Measurements from ENCODE around the gene SFXN5.

The SFXN5 gene

DNA sequence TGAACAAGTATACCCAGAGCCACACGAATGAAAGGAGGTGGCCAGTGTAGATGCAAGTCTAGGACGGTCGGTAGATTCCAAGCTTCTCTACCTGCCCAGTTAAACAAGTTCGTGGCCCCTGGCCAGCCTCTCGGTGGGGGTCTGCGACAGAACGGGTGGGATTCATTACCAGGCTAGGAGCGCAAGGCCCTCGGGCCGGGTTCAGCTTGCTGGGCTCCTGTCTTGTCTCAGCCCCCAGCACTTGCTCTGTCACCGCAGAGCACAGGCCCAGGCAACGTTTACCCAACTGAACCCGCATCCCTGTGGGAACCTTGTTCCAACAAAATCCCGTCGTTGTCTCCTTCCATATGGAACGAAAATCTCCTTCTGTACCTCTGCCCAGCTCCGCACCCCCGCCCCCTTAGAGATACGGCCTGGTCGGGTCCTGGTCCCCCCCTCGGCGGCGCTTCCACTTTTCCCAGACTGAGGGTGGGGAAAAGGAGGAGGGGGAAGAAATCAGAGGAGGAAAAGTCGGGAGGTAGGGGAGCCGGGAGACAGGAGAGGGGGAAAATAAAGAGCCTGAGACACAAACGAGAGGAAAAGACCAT lies 156.1 kb downstream of the SFXN5 start:
- Histone ChIP-seq H3K27ac (ENCODE audit: low read depth, low read length) (peak overlapping the region; percentile 33), H3K36me3 (ENCODE audit: control insufficient read depth, insufficient read depth, low read length) (no peaks in the 10 kb centered on the region), H3K79me1 (ENCODE audit: low read length) (no peaks in the 10 kb centered on the region), H2BK5ac (ENCODE audit: low read length) (no peak overlapping the region), H3K4me2 (ENCODE audit: low read length) (peak overlapping the region; percentile 43), H3K27me3 (ENCODE audit: insufficient read depth, low read length, poor library complexity) (peaks cover 41% of the 10 kb centered on the region), H2BK15ac (replicated peaks; ENCODE audit: low read depth) (no peak overlapping the region), H3K79me2 (ENCODE audit: control insufficient read depth, insufficient read depth, low read length) (no peaks in the 10 kb centered on the region), H2AK5ac (ENCODE audit: low read length) (no peak overlapping the region), H3K23ac (ENCODE audit: low read length) (no peak overlapping the region), H3K9ac (ENCODE audit: low read length) (peak overlapping the region; percentile 55), H3K4ac (ENCODE audit: low read depth, low read length) (no peak overlapping the region), H3K4me1 (ENCODE audit: control insufficient read depth, low read depth, low read length) (peaks cover 12% of the 10 kb centered on the region), H2BK120ac (ENCODE audit: low read depth, low read length) (no peak overlapping the region), H4K8ac (ENCODE audit: low read depth, low read length) (no peak overlapping the region), H3K18ac (ENCODE audit: low read length) (peak overlapping the region; percentile 84), H3K56ac (ENCODE audit: low read length) (peak overlapping the region; percentile 45), H3K4me3 (ENCODE audit: low read length) (peak overlapping the region; percentile 5), H4K5ac (ENCODE audit: low read length) (no peak overlapping the region)
- peak; percentile 30 for DNase-seq
- WGBS (ENCODE audit: extremely low coverage, insufficient coverage, low lambda C conversion rate) = no CpG with 5 or more reads among the region's 26 CpGs

DNA sequence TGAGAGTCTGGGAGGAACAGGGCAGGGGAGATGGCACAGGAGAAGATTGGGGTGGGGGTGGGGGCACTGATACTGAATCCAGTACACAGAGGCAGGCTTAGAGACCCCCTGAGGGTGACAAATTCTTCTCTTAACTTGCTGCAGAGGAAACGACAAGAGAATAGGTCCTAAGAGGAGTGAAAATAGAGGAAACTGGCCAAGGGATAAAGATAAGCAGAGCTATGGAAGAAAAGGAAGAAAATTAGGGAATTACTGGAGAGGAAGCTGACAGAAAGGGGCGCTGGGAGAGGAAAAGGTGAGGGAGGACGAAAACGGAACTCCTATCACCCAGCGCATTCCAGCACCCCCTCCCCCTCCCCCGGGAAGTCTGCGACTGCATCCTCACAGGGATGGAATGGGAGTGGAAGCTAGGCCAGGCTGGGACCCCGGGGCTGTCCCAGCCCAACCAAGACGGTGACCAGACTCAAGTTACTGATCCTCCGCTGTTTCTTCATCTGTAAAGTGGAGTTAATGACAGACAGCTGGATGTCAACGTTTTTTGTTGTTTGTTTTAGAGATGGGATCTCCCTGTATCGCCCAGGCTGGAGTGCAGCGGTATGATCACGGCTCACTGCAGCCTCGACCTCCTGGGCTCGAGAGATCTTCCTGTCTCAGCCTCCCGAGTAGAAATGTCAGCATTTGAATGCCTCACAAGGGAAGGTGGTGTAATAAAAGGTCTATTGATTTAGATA lies 156.8 kb downstream of the SFXN5 start:
- Histone ChIP-seq H4K5ac (ENCODE audit: low read length) (no peak overlapping the region), H3K79me2 (ENCODE audit: control insufficient read depth, insufficient read depth, low read length) (no peaks in the 10 kb centered on the region), H3K4ac (ENCODE audit: low read depth, low read length) (no peak overlapping the region), H3K4me1 (ENCODE audit: control insufficient read depth, low read depth, low read length) (peaks cover 12% of the 10 kb centered on the region), H4K8ac (ENCODE audit: low read depth, low read length) (no peak overlapping the region), H2BK15ac (replicated peaks; ENCODE audit: low read depth) (no peak overlapping the region), H3K23ac (ENCODE audit: low read length) (no peak overlapping the region), H3K27ac (ENCODE audit: low read depth, low read length) (peak overlapping the region; percentile 33), H3K9ac (ENCODE audit: low read length) (peak overlapping the region; percentile 55), H2BK5ac (ENCODE audit: low read length) (no peak overlapping the region), H2BK120ac (ENCODE audit: low read depth, low read length) (no peak overlapping the region), H2AK5ac (ENCODE audit: low read length) (no peak overlapping the region), H3K36me3 (ENCODE audit: control insufficient read depth, insufficient read depth, low read length) (no peaks in the 10 kb centered on the region), H3K56ac (ENCODE audit: low read length) (peak overlapping the region; percentile 45), H3K79me1 (ENCODE audit: low read length) (no peaks in the 10 kb centered on the region), H3K4me3 (ENCODE audit: low read length) (no peak overlapping the region), H3K18ac (ENCODE audit: low read length) (no peak overlapping the region), H3K27me3 (ENCODE audit: insufficient read depth, low read length, poor library complexity) (peaks cover 37% of the 10 kb centered on the region), H3K4me2 (ENCODE audit: low read length) (peak overlapping the region; percentile 43)
- peak; percentile 80 for DNase-seq
- WGBS (ENCODE audit: extremely low coverage, insufficient coverage, low lambda C conversion rate) = no CpG with 5 or more reads among the region's 17 CpGs

DNA sequence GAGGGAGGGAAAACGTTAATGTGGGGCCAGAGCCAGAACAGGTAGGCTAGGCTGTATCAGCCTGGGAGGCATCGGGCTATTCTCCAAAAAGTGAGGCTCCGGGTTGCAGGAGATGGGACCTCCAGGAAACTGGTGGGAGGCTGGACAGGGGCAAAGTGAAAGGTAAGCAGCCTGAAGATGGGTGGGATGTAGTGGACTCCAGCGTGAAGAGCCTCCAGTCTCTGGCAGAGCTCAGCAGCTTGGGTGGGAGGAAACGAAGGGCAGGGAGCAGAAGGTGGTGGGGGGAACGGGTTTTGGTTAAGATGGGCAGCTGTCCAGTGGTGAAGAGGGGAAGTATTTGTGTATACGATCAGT lies 157.3 kb downstream of the SFXN5 start:
- Histone ChIP-seq H4K8ac (ENCODE audit: low read depth, low read length) (no peak overlapping the region), H3K4me3 (ENCODE audit: low read length) (no peak overlapping the region), H3K23ac (ENCODE audit: low read length) (no peak overlapping the region), H3K4me1 (ENCODE audit: control insufficient read depth, low read depth, low read length) (peaks cover 12% of the 10 kb centered on the region), H2BK5ac (ENCODE audit: low read length) (no peak overlapping the region), H4K5ac (ENCODE audit: low read length) (no peak overlapping the region), H3K56ac (ENCODE audit: low read length) (peak overlapping the region; percentile 45), H3K18ac (ENCODE audit: low read length) (no peak overlapping the region), H3K4me2 (ENCODE audit: low read length) (no peak overlapping the region), H3K9ac (ENCODE audit: low read length) (no peak overlapping the region), H2BK120ac (ENCODE audit: low read depth, low read length) (no peak overlapping the region), H3K79me1 (ENCODE audit: low read length) (no peaks in the 10 kb centered on the region), H3K4ac (ENCODE audit: low read depth, low read length) (no peak overlapping the region), H2AK5ac (ENCODE audit: low read length) (no peak overlapping the region), H2BK15ac (replicated peaks; ENCODE audit: low read depth) (no peak overlapping the region), H3K36me3 (ENCODE audit: control insufficient read depth, insufficient read depth, low read length) (no peaks in the 10 kb centered on the region), H3K27ac (ENCODE audit: low read depth, low read length) (no peak overlapping the region), H3K27me3 (ENCODE audit: insufficient read depth, low read length, poor library complexity) (peaks cover 31% of the 10 kb centered on the region), H3K79me2 (ENCODE audit: control insufficient read depth, insufficient read depth, low read length) (no peaks in the 10 kb centered on the region)
- WGBS (ENCODE audit: extremely low coverage, insufficient coverage, low lambda C conversion rate) = no CpG with 5 or more reads among the region's 7 CpGs
- DNase-seq = no peak

DNA sequence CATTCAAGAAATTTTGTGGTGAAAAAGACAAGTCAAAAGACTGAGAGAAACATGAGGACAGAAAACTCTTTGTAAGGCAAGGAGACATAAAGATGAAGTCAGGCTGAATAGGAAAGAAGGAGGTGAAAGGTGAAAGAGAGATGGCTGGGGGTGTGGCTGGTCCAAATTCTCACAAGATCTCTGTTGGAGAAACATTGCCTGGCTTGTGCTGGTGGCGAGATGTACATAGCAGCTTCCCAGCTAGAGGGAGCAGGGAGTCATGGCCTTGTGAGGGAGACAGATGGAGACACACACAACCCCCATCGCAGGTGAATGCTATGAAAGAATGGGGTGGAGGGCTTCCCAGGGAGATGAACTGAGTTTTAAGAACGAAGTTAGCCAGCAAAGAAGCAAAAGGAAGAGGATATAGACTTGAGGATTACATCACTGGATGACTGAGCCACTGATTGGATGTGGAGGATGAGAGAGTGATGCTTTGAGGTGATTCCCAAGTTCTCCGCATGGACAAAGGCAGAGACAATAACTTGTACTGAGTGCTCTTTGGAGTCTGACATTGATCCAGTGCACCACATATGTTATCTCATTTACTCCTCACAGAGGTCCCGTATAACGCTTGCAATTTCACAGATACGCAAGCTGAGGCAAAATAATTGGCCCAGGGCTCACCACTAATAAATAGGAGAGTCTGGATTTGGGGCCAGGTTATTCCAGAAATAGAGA lies 157.9 kb downstream of the SFXN5 start:
- Histone ChIP-seq H3K4me3 (ENCODE audit: low read length) (no peak overlapping the region), H2AK5ac (ENCODE audit: low read length) (no peak overlapping the region), H3K4me1 (ENCODE audit: control insufficient read depth, low read depth, low read length) (peaks cover 12% of the 10 kb centered on the region), H3K27me3 (ENCODE audit: insufficient read depth, low read length, poor library complexity) (peaks cover 27% of the 10 kb centered on the region), H3K18ac (ENCODE audit: low read length) (no peak overlapping the region), H2BK15ac (replicated peaks; ENCODE audit: low read depth) (no peak overlapping the region), H4K8ac (ENCODE audit: low read depth, low read length) (no peak overlapping the region), H3K36me3 (ENCODE audit: control insufficient read depth, insufficient read depth, low read length) (no peaks in the 10 kb centered on the region), H3K23ac (ENCODE audit: low read length) (no peak overlapping the region), H2BK120ac (ENCODE audit: low read depth, low read length) (no peak overlapping the region), H3K79me1 (ENCODE audit: low read length) (no peaks in the 10 kb centered on the region), H3K4ac (ENCODE audit: low read depth, low read length) (no peak overlapping the region), H4K5ac (ENCODE audit: low read length) (no peak overlapping the region), H3K27ac (ENCODE audit: low read depth, low read length) (no peak overlapping the region), H3K4me2 (ENCODE audit: low read length) (no peak overlapping the region), H3K56ac (ENCODE audit: low read length) (no peak overlapping the region), H3K9ac (ENCODE audit: low read length) (no peak overlapping the region), H2BK5ac (ENCODE audit: low read length) (no peak overlapping the region), H3K79me2 (ENCODE audit: control insufficient read depth, insufficient read depth, low read length) (no peaks in the 10 kb centered on the region)
- no CpG with 5 or more reads among the region's 7 CpGs for WGBS (ENCODE audit: extremely low coverage, insufficient coverage, low lambda C conversion rate)
- peak; percentile 72 for DNase-seq

DNA sequence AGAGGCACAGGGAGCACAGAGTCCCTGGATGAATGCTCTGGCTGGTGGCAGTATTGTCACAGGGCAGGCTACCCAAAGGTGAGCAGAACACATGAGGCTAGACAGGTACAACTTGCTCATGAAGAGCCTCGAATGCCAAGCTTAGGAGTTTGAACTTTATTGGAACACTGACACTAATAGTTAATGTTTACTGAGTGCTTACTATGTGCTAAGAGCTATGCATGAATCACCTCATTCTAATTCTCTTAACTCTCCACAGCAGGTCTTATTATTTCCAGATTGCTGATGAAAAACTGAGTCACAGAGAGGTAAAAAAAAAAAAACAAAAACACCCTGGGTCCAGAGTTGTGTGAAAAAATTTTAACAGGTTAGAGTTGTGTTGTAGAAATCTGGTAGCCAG lies 160.3 kb downstream of the SFXN5 start:
- no peak overlapping the region for H2BK5ac ChIP-seq (ENCODE audit: low read length)
- no peak overlapping the region for H2BK15ac ChIP-seq (replicated peaks; ENCODE audit: low read depth)
- H3K36me3 ChIP-seq (ENCODE audit: control insufficient read depth, insufficient read depth, low read length) = no peaks in the 10 kb centered on the region
- peaks cover 19% of the 10 kb centered on the region for H3K27me3 ChIP-seq (ENCODE audit: insufficient read depth, low read length, poor library complexity)
- WGBS (ENCODE audit: extremely low coverage, insufficient coverage, low lambda C conversion rate) = no CpG with 5 or more reads among the region's 1 CpG
- no peak overlapping the region for H3K4me2 ChIP-seq (ENCODE audit: low read length)
- H2AK5ac ChIP-seq (ENCODE audit: low read length) = no peak overlapping the region
- no peak overlapping the region for H3K9ac ChIP-seq (ENCODE audit: low read length)
- H2BK120ac ChIP-seq (ENCODE audit: low read depth, low read length) = no peak overlapping the region
- H3K79me2 ChIP-seq (ENCODE audit: control insufficient read depth, insufficient read depth, low read length) = no peaks in the 10 kb centered on the region
- H3K27ac ChIP-seq (ENCODE audit: low read depth, low read length) = no peak overlapping the region
- H3K18ac ChIP-seq (ENCODE audit: low read length) = no peak overlapping the region
- peaks cover 12% of the 10 kb centered on the region for H3K4me1 ChIP-seq (ENCODE audit: control insufficient read depth, low read depth, low read length)
- H3K56ac ChIP-seq (ENCODE audit: low read length) = no peak overlapping the region
- no peak overlapping the region for H3K23ac ChIP-seq (ENCODE audit: low read length)
- H3K4ac ChIP-seq (ENCODE audit: low read depth, low read length) = no peak overlapping the region
- no peak overlapping the region for H4K8ac ChIP-seq (ENCODE audit: low read depth, low read length)
- DNase-seq = no peak
- H4K5ac ChIP-seq (ENCODE audit: low read length) = no peak overlapping the region
- no peak overlapping the region for H3K4me3 ChIP-seq (ENCODE audit: low read length)
- no peaks in the 10 kb centered on the region for H3K79me1 ChIP-seq (ENCODE audit: low read length)

All from mesendoderm (in vitro differentiated cells).